HepG2 (cell line): Measurements from ENCODE around the gene ID4. TPM values are rescaled to one million over a fixed set of nuclear protein-coding genes. Genes with fewer than 3 reads are reported as not detected.

Source experiments
- HIVEP1 ChIP-seq: sonication (generic); formaldehyde crosslinking; IDR thresholded peaks from 2 replicates; pipeline ENCODE4 v1.4.0; 2020; ENCODE audit warnings: mild to moderate bottlenecking, missing genetic modification reagents
- HOXA7 ChIP-seq: sonication (generic); formaldehyde crosslinking; IDR thresholded peaks from 2 replicates; pipeline ENCODE4 v1.8.1; 2022; ENCODE audit warnings: mild to moderate bottlenecking, missing genetic modification reagents, moderate library complexity
- MXD4 ChIP-seq: IDR thresholded peaks from 2 replicates; pipeline ENCODE4 v1.6.1; 2016; ENCODE audit warnings: mild to moderate bottlenecking, missing biosample characterization, missing genetic modification reagents
- PAWR ChIP-seq: sonication (generic); formaldehyde crosslinking; IDR thresholded peaks from 2 replicates; pipeline ENCODE4 v1.4.0; 2020; ENCODE audit warnings: missing genetic modification reagents, mild to moderate bottlenecking, borderline replicate concordance
- TBL1XR1 ChIP-seq: fragments of 150-350 bp; IDR thresholded peaks from 2 replicates; pipeline ENCODE4 v1.6.1; 2014; ENCODE audit warnings: borderline replicate concordance, low read length; ENCODE audit not compliant: partially characterized antibody
- ZEB1 ChIP-seq: IDR thresholded peaks from 2 replicates; pipeline ENCODE4 v1.6.1; 2012; ENCODE audit warnings: mild to moderate bottlenecking, low read depth, inconsistent platforms; ENCODE audit not compliant: insufficient replicate concordance
- ZNF253 ChIP-seq: sonication (generic); formaldehyde crosslinking; IDR thresholded peaks from 2 replicates; pipeline ENCODE4 v1.8.0; 2022; ENCODE audit warnings: mild to moderate bottlenecking, missing genetic modification reagents, borderline replicate concordance
- ZNF367 ChIP-seq: sonication (generic); formaldehyde crosslinking; IDR thresholded peaks from 2 replicates; pipeline ENCODE4 v1.4.0; 2020; ENCODE audit warnings: missing genetic modification reagents, borderline replicate concordance
- ZNF652 ChIP-seq: IDR thresholded peaks from 2 replicates; pipeline ENCODE4 v1.6.1; 2016; ENCODE audit warnings: low read depth, borderline replicate concordance
- ZNF674 ChIP-seq: sonication (generic); formaldehyde crosslinking; IDR thresholded peaks from 2 replicates; pipeline ENCODE4 v1.5.0; 2020; ENCODE audit warnings: low read depth, mild to moderate bottlenecking, missing genetic modification reagents
- ZNF747 ChIP-seq: sonication (generic); formaldehyde crosslinking; IDR thresholded peaks from 2 replicates; pipeline ENCODE4 v1.8.1; 2023; ENCODE audit warnings: missing genetic modification reagents, mild to moderate bottlenecking, borderline replicate concordance
- polyA plus RNA-seq, 8 experiments: library from polyadenylated mRNA; depleted of rRNA in 3 of 8; stranded (reverse) in 7 of 8; unstranded in 1 of 8; fragments of >200 nt; fragmentation: Illumina TruSeq in 4 of 8; extraction: Trizol in 4 of 8; gene quantifications; 2 replicates each; pipeline versions ENCODE4 v1.2.1 to v1.2.3, GENCODE V29; 2011 to 2016; ENCODE audit warnings: low read depth in 4 of 8, missing spikeins in 1 of 8, mixed read lengths in 1 of 8; ENCODE audit not compliant: insufficient read depth in 1 of 8
- total RNA-seq, 5 experiments: library from RNA; depleted of rRNA; stranded (reverse); fragments of >200 nt; fragmentation: Illumina TruSeq; extraction: Trizol; gene quantifications; 2 replicates each; pipeline ENCODE4 v1.2.3, GENCODE V29; 2016; ENCODE audit warnings: low read depth in 1 of 5
- TF ChIP-seq, protein P1 (sequence below): sonication (generic); formaldehyde crosslinking; IDR thresholded peaks from 2 replicates; pipeline ENCODE4 v1.5.0; 2020; ENCODE audit warnings: mild to moderate bottlenecking, missing genetic modification reagents
- TF ChIP-seq, protein P2 (sequence below): IDR thresholded peaks from 2 replicates; pipeline ENCODE4 v1.6.1; 2016

The ID4 gene
- total and polyA plus RNA-seq, 2 of the 13 experiments (the other 11 are each of a cell fraction or from before 2014, with no cell fraction given): 0.20 to 0.44 TPM

DNA sequence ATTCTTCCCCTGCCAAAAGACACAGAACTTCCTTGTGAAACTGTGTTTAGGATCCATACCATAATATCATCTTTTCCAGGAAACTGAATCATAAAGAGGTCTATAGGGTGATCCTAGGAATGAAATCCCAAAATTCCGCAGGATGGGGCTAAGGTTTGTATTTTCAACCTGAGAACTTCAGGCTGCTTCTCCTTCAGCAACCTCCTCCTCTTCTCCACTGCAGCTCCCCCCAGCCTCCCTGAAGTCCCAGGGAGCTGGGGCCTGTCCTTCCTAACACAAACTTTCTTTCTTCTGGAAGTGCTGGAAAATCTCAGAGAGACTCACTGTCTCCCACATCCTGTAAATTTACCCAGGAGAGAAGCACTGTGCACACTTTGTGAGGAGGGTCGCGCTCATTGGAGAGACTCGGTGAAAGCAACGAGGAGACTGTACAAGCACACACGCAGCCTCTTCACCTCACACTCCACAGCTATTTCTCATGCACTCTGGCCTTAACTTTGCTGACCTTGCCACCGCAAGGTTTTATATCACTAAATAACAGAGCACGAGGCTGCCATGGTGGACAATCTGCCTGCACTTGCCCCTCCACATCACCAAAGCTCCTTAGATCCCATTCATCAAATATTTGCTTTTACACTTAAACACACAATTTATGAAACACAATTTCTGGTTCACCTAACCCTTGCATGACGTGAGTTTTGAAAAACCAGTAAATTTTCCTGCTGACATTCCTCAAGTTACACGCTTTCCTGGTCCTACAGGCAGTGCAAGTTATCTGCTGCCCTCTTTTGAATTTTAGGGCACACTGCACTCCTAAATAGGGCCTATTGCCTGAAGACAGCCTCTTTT, 14.3 kb downstream of the ID4 start (continued):
- no peak for TF ChIP-seq HIVEP1 (CRISPR knock-in tag)
- TF ChIP-seq ZNF674 (CRISPR knock-in tag): no peak
- TF ChIP-seq ZNF253 (CRISPR knock-in tag): no peak
- no peak for TF ChIP-seq TBL1XR1
- no peak for TF ChIP-seq ZEB1
- no peak for TF ChIP-seq HOXA7 (CRISPR knock-in tag)
- no peak for TF ChIP-seq MXD4 (CRISPR knock-in tag)
- TF ChIP-seq ZNF367 (CRISPR knock-in tag): no peak
- TF ChIP-seq, protein P1, sequence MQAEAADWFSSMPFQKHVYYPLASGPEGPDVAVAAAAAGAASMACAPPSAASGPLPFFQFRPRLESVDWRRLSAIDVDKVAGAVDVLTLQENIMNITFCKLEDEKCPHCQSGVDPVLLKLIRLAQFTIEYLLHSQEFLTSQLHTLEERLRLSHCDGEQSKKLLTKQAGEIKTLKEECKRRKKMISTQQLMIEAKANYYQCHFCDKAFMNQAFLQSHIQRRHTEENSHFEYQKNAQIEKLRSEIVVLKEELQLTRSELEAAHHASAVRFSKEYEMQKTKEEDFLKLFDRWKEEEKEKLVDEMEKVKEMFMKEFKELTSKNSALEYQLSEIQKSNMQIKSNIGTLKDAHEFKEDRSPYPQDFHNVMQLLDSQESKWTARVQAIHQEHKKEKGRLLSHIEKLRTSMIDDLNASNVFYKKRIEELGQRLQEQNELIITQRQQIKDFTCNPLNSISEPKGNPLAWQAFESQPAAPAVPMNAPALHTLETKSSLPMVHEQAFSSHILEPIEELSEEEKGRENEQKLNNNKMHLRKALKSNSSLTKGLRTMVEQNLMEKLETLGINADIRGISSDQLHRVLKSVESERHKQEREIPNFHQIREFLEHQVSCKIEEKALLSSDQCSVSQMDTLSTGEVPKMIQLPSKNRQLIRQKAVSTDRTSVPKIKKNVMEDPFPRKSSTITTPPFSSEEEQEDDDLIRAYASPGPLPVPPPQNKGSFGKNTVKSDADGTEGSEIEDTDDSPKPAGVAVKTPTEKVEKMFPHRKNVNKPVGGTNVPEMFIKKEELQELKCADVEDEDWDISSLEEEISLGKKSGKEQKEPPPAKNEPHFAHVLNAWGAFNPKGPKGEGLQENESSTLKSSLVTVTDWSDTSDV: no peak
- no peak for TF ChIP-seq ZNF652 (CRISPR knock-in tag)
- no peak for TF ChIP-seq PAWR (CRISPR knock-in tag)
- TF ChIP-seq, protein P2, sequence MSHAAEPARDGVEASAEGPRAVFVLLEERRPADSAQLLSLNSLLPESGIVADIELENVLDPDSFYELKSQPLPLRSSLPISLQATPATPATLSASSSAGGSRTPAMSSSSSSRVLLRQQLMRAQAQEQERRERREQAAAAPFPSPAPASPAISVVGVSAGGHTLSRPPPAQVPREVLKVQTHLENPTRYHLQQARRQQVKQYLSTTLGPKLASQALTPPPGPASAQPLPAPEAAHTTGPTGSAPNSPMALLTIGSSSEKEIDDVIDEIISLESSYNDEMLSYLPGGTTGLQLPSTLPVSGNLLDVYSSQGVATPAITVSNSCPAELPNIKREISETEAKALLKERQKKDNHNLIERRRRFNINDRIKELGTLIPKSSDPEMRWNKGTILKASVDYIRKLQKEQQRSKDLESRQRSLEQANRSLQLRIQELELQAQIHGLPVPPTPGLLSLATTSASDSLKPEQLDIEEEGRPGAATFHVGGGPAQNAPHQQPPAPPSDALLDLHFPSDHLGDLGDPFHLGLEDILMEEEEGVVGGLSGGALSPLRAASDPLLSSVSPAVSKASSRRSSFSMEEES (CRISPR knock-in tag): no peak
- no peak for TF ChIP-seq ZNF747 (CRISPR knock-in tag)
